GM11168 (cell line): ENCODE measurements around the gene SIN3A.
"Not testable (repeated sequence)": the region's sequence is repeated elsewhere in the genome, so short reads cannot be mapped to it uniquely, and the experiment has no call there.

Experiments used
- in situ Hi-C: fragments of 300-500 bp; cut with MboI; formaldehyde crosslinking; loops from one replicate; pipeline ENCODE4 v1.12.0; 2022; ENCODE audit warnings: low sequenced_read_pairs; ENCODE audit not compliant: unreplicated experiment

SIN3A gene

DNA sequence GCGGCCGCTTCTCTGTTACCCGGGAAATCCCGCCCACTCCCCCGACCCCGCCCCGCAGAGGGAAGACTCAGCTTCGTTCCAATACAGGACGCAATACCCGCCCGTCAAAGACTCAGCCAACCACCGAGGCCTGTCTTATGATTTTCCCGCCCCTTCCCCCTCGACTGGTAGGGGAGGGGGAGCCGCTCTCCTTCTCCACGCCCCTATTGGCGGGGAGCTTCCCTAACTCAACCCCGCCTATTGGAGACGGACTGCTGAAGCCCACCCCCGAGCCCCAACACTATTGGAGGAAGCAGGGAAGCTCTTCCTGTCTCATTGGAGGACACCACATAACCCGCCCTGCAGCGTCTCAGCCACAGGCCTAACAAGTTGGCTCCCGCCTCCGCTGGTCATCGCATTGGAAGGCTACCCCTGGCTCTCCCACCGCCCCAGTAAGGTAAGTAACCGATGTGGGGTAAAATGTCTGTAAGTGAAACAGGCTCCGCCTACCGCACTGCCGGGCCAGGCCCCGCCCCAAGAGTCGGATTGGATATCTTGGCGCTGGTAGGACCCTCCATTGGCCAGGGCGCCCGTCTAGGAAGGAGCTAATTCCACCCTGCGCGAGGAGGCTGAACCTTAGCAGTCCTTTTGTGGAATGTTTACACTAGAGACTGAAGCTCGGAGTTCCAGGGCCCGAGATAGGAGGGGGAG is at the start of gene SIN3A:
TSS of gene SIN3A (minus strand) at position 17 of the 690 bp plus-strand sequence. CDS start 21,315 bp downstream, outside the sequence.
- in situ Hi-C loops: no loop called here

DNA sequence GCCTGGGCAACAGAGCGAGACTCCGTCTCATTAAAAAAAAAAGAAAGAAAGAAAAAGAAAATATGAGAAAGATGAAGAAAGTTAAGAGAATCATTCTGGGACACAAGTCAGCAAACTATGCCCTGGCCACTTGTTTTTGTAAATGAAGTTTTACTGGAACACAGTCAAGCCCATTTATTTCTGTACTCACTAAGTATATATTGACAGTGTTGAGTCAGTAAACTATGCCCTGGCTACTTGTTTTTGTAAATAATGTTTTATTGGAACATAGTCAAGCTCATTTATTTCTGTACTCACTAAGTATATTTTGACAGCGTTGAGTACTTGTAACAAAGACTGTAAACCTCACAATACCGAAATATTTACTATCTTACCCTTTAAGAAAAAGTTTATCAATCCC is 42.2 kb upstream of the SIN3A start:
- in situ Hi-C loops: no loop called here

DNA sequence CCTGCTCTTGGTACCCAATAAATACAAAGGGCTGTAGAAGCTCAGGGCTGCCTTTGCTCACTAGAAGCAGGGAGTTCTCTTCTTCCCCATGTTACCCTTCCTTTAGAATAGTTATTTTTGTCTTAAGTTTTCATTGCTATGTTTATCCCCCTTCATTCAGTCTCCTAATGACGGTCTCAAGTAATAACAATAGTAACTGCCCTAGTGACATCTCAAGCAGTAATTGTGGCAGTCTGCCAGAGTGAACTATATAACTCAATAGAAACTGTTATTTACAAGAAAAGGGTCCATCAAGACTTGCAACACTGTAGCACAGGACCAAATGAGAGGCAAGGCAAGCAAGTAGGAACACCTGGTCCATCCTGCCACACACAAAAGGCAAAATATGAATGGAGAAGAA is 32.5 kb upstream of the SIN3A start:
- in situ Hi-C loops: no loop called here

DNA sequence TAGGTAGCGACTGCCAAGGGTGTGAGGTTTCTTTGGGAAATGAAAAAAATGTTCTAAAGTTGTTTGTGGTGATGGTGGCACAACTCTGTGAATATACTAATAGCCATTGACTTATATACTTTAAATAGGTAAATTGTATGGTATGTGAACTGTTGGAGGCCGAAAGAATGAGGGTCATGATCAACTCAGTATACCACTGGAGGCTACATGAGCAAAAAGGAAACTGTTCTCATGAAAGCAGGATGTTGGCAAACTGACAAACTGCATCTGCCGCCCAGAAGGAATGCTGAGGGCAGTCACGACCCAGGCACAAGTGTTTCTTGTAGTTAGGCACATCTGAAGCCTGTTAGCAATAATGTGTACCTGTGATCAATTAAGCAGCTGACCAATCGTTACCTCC is 32.1 kb upstream of the SIN3A start:
- in situ Hi-C loops: not testable (repeated sequence)

DNA sequence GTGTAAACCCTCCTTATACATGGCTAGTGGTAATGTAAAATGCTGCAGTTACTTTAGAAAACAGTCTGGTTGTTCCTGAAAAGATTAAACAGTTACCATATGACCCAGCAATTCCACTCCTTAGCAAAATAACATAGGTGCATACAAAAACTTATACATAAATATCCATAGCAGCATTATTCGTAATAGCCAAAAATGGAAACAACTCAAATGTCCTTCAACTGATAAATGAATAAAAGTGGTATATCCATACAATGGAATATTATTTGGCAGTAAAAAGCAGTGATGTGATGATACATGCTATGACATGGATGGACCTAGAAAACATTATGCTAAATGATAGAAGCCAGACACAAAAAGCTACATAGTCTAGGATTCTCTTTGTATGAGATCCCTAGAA is 31.6 kb upstream of the SIN3A start:
- in situ Hi-C loops: no loop called here

DNA sequence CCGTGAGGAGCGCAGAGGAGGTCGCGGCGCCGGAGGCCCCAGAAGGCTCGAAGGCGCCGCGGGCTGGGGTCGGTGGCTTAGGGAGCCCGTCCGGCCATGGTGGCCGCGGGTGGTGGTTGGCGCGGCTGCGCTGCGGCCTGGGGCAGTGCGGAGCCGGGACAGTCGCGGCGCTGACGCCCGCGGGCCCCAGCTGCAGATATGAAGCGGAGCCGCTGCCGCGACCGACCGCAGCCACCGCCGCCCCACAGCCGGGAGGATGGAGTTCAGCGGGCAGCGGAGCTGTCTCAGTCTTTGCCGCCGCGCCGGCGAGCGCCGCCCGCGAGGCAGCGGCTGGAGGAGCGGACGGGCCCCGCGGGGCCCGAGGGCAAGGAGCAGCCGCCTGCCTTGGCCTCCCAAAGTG is 29.0 kb upstream of the SIN3A start:
- in situ Hi-C loops: not testable (repeated sequence)

DNA sequence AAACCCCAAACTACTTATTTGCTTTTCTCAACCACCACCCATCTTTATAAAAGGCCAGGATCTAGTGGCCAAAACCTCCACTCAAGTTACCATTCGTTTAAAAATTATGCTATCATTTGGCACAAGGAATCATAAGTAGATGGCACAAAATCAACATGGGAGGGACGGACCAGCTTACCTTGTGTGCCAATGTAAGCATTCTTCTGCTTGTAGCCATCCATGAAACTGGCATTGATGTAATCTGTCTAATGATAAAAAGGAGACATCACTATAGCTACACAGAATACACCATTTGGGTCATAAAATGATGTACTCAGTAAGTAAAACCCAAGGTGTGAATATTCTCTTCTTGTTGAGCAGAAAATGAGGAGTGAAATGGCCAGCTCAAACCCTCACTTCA is 28.2 kb upstream of the SIN3A start:
- in situ Hi-C loops: no loop called here

DNA sequence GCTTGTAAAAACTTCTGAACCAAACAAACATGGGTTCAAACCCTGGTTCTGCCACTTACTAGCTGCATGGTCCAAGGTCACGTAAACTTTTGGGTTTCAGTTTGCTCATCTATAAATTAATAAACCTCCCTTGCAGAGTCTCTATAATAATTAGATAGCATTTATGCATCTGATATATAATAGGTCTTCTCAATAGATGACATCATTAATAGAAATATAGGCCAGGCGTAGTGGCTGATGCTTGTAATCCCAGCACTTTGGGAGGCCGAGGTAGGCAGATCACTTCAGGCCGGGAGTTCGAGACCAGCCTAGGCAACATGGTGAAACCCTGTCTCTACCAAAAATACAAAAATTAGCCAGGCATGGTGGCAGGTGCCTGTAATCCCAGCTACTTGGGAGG is 25.6 kb upstream of the SIN3A start:
- in situ Hi-C loops: not testable (repeated sequence)

DNA sequence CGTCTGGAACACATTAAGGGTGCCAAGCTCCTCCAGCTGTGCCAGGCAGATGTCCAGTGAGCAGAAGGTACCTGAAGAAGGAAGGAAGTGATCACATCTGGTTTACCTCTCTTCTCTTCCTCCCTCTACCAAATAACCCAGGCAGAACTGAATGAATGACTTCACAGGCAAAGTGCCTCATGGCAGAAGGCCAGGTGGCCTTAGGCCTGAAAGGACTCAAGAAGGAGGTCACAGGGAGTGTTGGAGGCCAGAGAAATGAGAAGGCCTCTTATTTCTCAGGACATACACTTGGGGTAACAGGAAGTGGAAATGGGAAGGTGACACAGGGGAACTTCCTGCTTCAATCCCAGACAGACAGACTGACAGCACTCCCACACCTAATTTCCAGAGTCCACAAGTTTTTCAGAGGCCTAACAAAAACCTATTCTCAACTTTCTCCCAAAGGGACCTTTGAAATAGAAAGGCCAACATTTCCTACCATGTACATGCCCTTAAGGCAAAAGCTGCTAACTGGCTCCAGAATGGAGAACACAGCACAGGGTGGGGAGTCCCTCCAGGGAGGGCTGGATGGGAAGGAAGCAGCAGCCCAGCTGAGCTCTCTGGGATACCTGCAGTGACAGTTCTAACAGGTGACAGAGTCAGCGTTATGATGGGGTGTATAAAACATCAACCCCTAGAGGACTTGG is 17.6 kb upstream of the SIN3A start:
- in situ Hi-C loops: no loop called here

DNA sequence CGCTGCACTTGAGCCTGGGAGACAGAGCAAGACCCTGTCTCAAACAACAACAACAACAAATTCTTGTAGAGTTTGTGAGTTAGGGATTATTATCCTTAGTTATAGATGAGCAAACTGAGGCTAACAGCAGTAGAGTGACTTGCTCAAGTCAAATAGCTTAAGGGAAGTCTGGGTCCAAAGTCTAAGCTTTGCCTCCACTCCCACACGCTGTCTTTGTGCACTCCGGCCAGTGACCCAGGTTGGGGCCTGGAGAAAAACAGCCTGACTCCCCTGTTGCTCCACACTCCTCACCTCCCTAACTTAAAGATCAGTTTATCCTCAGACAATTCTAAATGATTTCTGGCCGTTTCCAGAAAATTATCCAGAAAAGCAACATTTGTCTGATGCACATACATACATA is 9.2 kb upstream of the SIN3A start:
- in situ Hi-C loops: no loop called here

DNA sequence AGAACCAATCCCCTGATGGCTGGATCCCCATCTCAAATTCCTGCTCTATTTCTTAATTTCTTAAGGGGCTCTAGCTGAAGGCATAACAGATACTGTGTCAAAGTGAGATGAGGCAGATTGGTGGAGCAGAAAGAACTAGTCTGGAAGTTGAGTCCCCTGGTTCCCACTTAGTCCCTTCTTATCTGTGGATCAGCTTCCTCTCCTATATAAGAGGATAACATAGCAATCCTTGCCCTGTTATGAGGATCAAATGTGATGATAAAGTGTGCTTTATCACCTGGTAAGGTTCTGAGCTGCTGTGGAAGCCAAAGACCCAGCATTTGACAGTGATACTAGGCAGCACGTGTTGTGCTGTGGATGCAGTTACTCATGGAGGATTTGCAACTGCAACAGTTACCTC is 8.1 kb upstream of the SIN3A start:
- in situ Hi-C loops: no loop called here

DNA sequence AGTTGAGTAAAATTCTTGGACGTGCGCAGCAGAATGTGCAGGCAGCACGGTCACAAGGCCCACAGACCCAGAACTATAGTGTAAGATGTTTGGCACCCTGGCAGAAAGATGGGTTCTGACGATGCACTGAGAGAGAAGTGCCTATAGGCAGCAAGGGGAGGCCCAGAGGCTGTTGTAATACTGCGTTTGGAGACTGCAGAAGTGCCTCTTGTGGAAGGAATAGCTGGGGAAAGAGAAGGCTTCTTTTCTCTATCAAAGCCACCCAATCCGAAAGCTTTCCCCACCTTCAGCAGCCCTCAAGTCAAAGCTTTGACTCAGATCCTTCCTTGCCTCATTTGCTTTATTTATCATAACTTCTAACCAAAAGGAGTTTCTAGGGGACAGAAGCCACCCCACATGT is 5.2 kb upstream of the SIN3A start:
- in situ Hi-C loops: no loop called here

DNA sequence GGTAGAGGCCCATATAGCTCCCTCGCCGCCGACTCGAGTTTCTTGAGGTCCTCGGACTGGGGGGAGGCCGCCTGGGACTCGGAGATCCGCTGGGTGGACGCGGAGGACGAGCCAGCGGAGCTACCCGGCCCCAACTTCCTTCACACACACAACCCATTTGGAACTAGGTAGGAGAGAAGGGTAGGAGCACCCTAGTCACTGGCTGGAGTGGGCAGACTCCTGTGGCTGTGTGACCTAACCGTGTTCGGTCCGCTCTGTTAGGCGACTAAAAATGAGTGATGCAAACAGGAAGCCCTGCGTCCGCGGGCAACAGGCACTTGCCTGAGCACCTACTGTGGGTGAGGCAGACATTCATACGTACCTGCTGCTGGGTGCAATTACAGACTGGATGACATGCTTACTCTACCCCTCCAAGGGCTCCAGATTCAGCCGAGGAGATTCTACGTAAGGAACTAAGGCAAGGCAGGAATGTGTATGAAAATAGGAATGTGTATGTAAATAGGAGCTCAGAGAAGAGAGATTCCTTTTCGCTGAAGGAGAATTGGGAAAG is 4.6 kb upstream of the SIN3A start:
- in situ Hi-C loops: no loop called here

DNA sequence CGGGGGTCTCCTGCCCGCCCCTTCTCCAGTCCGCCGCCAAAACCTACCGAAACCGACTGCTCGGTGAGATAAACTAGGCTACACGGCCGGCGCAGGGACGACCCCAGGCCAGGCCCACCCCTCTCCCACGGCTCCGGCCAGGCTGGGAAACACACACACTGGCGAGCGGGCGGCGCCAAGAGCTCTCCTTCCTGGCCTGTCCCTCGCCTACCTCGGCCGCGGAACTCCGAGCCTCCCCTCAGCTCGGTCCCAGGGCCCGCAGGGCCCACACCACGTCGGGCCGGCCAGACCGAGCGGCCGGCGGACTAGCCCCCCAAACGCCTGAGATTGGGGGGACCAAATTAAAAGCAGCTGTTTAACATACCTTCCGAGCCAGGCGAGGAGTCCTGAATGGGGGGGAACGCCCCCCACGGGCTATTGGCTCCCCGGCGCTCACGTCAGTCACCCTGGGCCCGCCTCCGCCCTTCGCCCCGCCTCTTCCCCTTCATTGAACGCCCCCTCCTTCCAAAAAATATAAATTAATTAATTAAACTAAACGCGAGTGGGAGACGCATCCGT is 4.0 kb upstream of the SIN3A start:
- in situ Hi-C loops: no loop called here

DNA sequence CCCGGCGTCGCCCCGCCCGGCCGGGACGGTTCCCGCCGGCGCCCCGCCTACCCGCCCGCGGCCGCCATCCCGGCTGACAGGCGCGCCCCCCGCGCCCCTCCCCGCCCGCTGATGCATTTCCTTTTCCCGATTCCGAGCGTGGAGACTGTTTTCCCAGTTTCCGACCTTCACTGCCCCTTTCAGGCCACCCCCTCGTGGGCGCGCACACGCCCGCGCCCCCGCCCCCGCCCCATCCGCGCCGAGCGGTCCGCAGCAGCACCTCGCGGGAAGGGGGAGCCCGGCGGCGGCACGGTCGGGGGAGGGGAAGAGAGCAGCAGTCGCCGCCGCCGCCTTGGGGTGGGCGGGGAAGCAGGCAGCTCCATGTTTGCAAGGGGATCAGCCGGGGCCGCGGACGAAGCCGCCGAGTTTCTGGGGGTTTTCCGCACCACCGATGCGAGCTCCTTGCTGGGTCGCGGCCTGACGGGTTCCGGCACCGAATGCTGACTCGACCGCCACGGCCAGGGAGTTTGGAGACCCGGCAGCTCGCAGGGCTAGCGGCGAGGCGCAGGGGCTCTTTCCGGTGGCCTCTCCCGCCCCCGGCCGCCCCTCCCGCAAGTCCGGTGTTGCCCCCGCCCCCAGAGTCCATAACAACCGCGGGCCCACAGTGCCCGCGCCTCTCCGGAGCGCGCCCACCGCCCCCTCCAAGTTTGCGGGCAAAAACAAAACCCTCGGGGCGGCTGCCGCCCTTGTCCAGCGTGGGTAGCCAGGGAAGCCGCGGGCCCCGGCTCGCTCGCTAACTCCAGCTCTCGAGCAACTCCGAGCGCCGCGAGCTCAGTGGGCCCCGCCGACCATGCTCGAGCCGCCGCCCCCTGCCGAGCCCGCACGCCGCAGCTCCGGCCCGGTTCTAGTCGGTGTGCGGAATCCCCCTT is 3.2 kb upstream of the SIN3A start:
- in situ Hi-C loops: no loop called here

DNA sequence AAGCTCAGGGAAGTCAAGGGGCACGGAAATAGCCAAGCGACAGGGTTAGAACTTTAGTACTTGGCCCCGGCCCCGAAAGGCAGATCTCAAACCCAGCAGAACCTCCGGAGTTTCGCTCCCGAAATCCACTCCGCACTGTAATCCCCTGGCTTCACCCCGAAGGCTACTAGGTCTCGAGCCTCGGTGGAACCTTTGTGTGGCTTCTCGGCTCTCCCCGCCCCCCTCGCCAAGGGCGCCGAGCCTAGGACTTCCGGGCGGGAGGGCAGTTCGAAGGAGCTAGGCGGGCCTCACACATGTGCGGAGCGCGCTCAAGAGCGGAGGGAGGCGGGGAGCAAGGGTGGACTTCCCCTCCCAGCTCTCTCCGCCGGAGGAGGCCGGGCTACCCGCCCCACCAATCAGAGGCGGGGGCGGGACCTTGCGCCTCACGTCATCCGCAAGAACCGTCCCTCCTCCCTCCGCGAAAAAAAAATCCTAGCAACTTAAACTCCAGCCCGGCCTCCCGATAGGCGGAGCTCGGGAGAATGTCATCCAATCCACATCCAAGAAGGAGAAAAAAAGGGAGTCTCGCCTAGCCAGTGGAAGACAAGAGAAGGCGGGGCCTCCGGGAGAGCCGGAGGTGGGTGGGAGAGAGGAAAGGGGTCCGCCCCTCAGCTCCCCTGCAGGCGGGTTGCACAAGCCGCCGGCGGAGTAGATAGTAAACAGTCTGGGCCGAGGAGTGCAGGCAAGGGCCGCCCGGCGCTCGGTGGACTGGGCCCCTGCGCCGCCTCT is 2.4 kb upstream of the SIN3A start:
- in situ Hi-C loops: no loop called here

DNA sequence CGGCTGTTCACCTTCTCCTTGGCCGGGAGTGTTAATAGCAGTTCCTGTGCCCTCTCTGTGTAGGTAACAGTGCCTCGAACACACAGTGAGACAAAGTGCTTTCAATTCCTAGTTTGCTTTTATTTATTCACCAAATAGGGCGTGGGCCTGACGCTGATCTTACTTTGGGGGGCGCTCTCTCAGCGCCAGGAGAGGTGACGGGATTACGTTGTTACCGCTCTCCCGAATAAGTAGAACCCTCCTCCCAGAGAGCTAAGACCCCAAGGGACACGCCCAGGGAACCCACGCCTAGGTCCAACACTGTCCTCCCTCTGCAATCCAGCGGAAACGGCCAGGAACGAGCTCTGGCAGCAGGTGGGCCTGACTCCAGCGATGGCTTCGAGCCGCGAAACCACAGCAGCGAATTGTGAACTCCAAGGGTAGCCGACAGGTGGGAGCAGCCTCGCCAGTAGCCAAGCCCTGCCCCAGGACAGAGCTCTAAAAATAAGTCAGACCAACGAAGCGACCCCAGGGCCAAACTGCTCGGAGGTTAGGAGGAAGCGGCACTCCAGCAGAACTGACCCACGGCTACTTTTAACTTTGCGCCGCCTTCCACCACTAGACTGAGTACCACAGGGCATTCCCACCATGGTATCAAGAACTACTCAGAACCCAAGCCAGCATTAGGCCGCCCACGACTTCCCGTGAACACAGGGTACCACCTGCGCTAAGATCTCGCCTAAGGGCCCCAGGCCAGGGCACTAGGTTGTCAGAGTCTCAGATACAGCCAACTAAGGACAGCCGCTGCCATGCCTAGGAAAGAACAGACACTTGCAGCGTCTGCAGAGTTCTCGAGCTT is 1.6 kb upstream of the SIN3A start:
- in situ Hi-C loops: no loop called here

DNA sequence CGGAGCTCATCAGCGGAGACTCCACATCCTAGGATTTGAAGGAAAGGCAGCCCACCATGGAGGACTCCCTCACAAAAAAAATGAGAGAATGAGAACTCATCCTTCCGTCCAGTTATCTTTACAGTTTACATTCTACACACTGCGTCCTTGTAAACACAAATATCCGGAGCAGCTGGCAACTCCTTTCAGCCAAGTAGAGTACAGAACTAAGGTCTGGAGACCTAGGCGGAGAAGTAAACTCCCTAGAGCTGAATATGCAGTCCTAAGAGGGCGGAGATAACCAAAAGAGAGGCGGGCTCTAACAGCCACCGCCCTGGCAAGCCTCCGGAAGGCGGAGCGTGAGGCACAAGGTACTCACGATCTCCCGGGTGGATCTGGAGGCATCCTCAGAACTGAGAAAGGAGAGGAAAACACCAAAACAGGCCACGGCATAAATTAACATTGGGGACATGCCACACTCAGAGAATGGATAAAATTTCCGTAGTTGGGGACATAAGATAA is 924 bp upstream of the SIN3A start:
- in situ Hi-C loops: no loop called here

DNA sequence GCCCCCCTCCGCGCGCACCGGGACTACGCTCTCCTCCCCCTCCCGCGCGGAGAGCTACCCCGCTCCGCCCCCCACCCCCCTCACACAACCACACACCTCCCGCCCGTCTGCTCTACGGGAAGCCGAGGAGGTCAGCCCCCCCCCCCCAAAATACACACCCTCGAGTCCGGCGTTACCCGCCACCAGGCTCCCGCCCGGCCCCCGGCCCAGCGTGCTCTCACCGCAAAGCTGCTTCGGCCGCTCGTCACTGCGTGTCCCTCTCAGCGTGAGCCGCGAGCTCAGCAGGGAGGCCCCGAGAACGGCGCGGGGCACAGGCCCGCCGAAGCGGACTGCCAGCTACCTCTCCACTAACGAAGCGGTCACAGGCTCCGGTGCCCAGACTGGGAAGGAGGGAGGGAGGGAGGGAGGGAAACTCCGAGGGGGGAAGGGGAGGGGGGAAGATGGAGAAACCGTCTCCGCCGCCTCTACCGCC is 252 bp downstream of the SIN3A start:
- in situ Hi-C loops: no loop called here
